GM20431 (cell line): ENCODE measurements around the gene SYT2.
"Not testable (repeated sequence)": the region's sequence is repeated elsewhere in the genome, so short reads cannot be mapped to it uniquely, and the experiment has no call there.

Experiments used
- in situ Hi-C: fragments of 300-500 bp; cut with MseI, MboI; formaldehyde crosslinking; loops from one replicate; pipeline ENCODE4 v1.15.0; 2020; ENCODE audit warnings: low sequenced_read_pairs; ENCODE audit not compliant: unreplicated experiment

SYT2 gene

GRCh38 chr1:202557662-202558061, 152.6 kb downstream of the SYT2 start:
- in situ Hi-C loops, result not testable (repeated sequence)

- in situ Hi-C loops, result not testable (repeated sequence)
Measured at GRCh38 chr1:202556037-202556436, 154.2 kb downstream of the SYT2 start.

GRCh38 chr1:202554619-202555018, 155.6 kb downstream of the SYT2 start:
- in situ Hi-C loops, result not testable (repeated sequence)

- in situ Hi-C loops, result no loop called here
Measured at GRCh38 chr1:202553560-202554038, 156.7 kb downstream of the SYT2 start.

GRCh38 chr1:202553078-202553477, 157.2 kb downstream of the SYT2 start:
- in situ Hi-C loops, result not testable (repeated sequence)

GRCh38 chr1:202552615-202553014, 157.6 kb downstream of the SYT2 start:
- in situ Hi-C loops, result not testable (repeated sequence)

- in situ Hi-C loops, result no loop called here
Measured at GRCh38 chr1:202551683-202552082, 158.6 kb downstream of the SYT2 start.

GRCh38 chr1:202550088-202550487, 160.2 kb downstream of the SYT2 start:
- in situ Hi-C loops, result not testable (repeated sequence)

- in situ Hi-C loops, result no loop called here
Measured at GRCh38 chr1:202547215-202547614, 163.0 kb downstream of the SYT2 start.

GRCh38 chr1:202546796-202547195, 163.5 kb downstream of the SYT2 start:
- in situ Hi-C loops, result not testable (repeated sequence)

GRCh38 chr1:202546377-202546776, 163.9 kb downstream of the SYT2 start:
- in situ Hi-C loops, result not testable (repeated sequence)

GRCh38 chr1:202545647-202546303, 164.5 kb downstream of the SYT2 start:
- in situ Hi-C loops, result not testable (repeated sequence)

GRCh38 chr1:202544766-202545449, 165.3 kb downstream of the SYT2 start:
- in situ Hi-C loops, result not testable (repeated sequence)

GRCh38 chr1:202543537-202543936, 166.7 kb downstream of the SYT2 start:
- in situ Hi-C loops, result not testable (repeated sequence)

GRCh38 chr1:202542415-202542814, 167.8 kb downstream of the SYT2 start:
- in situ Hi-C loops, result not testable (repeated sequence)

GRCh38 chr1:202540858-202541257, 169.4 kb downstream of the SYT2 start:
- in situ Hi-C loops, result not testable (repeated sequence)
